ENCODE results near the gene PTBP1.

The PTBP1 gene

DNA sequence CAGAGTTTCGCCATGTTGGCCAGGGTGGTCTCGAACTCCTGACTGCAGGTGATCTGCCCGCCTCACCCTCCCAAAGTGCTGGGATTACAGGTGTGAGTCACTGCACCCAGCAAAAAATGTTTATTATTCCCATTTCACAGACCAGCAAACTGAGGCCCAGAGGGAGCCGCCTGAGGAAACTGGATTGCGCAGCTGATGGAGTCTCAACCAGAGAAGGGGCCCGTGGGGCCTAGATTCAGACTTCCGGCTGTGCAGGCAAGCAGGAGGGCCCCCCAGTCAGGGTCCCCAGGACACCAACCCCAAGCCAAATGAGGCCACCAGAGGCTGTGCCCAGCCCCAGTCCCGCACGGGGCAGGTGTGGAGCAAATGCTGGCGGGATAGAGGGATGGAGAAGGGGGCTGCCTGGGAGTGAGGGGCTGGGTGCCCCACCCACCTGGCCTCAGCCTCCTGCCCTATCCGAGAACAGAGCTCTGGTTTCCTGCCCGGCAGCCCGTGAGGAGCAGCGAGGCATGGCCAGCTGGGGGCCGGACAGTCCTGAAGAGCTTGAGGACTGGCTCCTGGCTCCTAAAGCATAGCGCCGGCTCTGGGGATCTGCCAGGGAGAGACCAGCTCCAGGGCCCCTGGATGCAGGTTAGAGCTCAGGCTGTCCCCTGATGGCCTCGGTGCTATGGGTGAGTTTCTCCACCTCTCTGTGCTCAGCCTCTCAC lies 24.4 kb upstream of the PTBP1 start:
- H3K9me3 ChIP-seq (ENCODE audit: control insufficient read depth, insufficient read depth, low read depth, low read length) = no peaks in the 10 kb centered on the region
- H3K27ac ChIP-seq (ENCODE audit: low read depth, low read length) = no peak overlapping the region
- no peak overlapping the region for H3K9ac ChIP-seq (ENCODE audit: low read length)
- peaks cover 3% of the 10 kb centered on the region; the same call in 1 of the 2 replicates for H3K4me1 ChIP-seq (ENCODE audit: control insufficient read depth, insufficient read depth, low read length)
- no peak overlapping the region for H3K4me3 ChIP-seq (ENCODE audit: low read depth, low read length)
- no peaks in the 10 kb centered on the region for H3K27me3 ChIP-seq (ENCODE audit: control insufficient read depth, insufficient read depth, low read length)
- H3K36me3 ChIP-seq (ENCODE audit: control insufficient read depth, insufficient read depth, low read length) = no peaks in the 10 kb centered on the region

DNA sequence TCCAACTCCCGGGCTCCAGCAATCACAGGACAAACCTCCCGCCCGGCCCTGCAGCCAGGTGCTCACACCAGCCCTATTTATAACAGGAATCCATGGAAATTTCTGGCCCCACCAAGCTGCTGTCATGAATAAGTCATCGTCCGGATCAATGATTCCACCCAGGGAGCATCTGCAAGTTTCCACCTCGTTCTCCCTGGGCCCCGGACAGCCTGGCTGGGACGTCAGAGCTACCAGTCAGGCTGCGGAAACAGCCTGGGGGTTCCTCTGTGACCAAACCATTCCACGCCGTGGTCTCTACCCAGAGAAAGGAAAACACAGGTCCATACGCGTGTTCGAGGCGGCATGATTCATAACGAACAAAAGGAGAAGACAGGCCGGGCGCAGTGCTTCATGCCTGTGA lies 20.7 kb upstream of the PTBP1 start:
- Histone ChIP-seq H3K4me1 (ENCODE audit: control insufficient read depth, insufficient read depth, low read length) (peaks cover 3% of the 10 kb centered on the region; the same call in 1 of the 2 replicates), H3K9ac (ENCODE audit: low read length) (no peak overlapping the region), H3K9me3 (ENCODE audit: control insufficient read depth, insufficient read depth, low read depth, low read length) (no peaks in the 10 kb centered on the region), H3K27me3 (ENCODE audit: control insufficient read depth, insufficient read depth, low read length) (no peaks in the 10 kb centered on the region), H3K27ac (ENCODE audit: low read depth, low read length) (no peak overlapping the region), H3K4me3 (ENCODE audit: low read depth, low read length) (no peak overlapping the region), H3K36me3 (ENCODE audit: control insufficient read depth, insufficient read depth, low read length) (no peaks in the 10 kb centered on the region)

- Histone ChIP-seq H3K36me3 (ENCODE audit: control insufficient read depth, insufficient read depth, low read length) (no peaks in the 10 kb centered on the region), H3K4me3 (ENCODE audit: low read depth, low read length) (no peak overlapping the region), H3K9ac (ENCODE audit: low read length) (no peak overlapping the region), H3K4me1 (ENCODE audit: control insufficient read depth, insufficient read depth, low read length) (peaks cover 17% of the 10 kb centered on the region), H3K27me3 (ENCODE audit: control insufficient read depth, insufficient read depth, low read length) (no peaks in the 10 kb centered on the region), H3K9me3 (ENCODE audit: control insufficient read depth, insufficient read depth, low read depth, low read length) (no peaks in the 10 kb centered on the region), H3K27ac (ENCODE audit: low read depth, low read length) (no peak overlapping the region)
Measured at GRCh38 chr19:778910-779653, 18.2 kb upstream of the PTBP1 start.

DNA sequence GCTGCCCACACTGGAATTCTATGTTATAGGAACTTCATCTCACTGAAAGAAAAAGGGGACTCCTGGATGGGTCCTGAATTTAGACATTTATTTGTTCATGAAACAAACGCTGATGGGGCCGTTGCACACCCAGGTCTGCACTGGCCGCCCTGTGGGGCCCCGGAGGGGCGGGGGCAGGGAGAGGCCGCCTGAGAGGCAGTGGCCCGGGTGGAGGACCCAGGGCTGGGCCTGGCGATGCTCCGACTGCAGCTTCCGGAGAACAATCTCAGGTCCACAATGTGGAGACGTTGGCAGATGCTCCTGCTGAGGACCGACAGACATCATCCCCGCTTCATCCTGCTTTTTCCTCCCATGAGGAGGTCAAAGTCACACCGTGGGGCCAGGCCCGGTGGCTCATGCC lies 16.3 kb upstream of the PTBP1 start:
- peaks cover 17% of the 10 kb centered on the region for H3K4me1 ChIP-seq (ENCODE audit: control insufficient read depth, insufficient read depth, low read length)
- no peaks in the 10 kb centered on the region for H3K9me3 ChIP-seq (ENCODE audit: control insufficient read depth, insufficient read depth, low read depth, low read length)
- no peak overlapping the region for H3K9ac ChIP-seq (ENCODE audit: low read length)
- H3K36me3 ChIP-seq (ENCODE audit: control insufficient read depth, insufficient read depth, low read length) = no peaks in the 10 kb centered on the region
- H3K27ac ChIP-seq (ENCODE audit: low read depth, low read length) = no peak overlapping the region
- no peaks in the 10 kb centered on the region for H3K27me3 ChIP-seq (ENCODE audit: control insufficient read depth, insufficient read depth, low read length)
- no peak overlapping the region for H3K4me3 ChIP-seq (ENCODE audit: low read depth, low read length)

DNA sequence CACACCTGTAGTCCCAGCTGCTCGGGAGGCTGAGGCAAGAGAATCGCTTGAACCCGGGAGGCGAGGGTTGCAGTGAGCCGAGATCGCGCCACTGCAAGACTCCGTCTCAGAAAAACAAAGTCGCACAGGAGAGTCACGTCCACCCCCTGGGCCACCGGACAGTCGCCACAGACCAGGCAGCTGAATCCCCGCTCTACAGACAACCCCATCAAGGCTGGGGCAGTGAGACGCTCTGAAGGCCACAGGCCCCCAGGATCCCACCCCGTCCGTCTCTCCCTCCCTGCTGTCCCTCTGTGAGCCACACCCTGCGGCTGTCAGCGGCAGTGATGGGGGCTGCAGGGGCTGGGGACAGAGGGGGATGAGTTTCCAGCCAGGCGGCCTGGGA lies 15.5 kb upstream of the PTBP1 start:
- no peaks in the 10 kb centered on the region for H3K36me3 ChIP-seq (ENCODE audit: control insufficient read depth, insufficient read depth, low read length)
- H3K4me1 ChIP-seq (ENCODE audit: control insufficient read depth, insufficient read depth, low read length) = peaks cover 17% of the 10 kb centered on the region
- peak overlapping the region; percentile 98 for H3K27ac ChIP-seq (ENCODE audit: low read depth, low read length)
- no peaks in the 10 kb centered on the region for H3K9me3 ChIP-seq (ENCODE audit: control insufficient read depth, insufficient read depth, low read depth, low read length)
- H3K9ac ChIP-seq (ENCODE audit: low read length) = peak overlapping the region; percentile 89
- peak overlapping the region; percentile 58 for H3K4me3 ChIP-seq (ENCODE audit: low read depth, low read length)
- no peaks in the 10 kb centered on the region for H3K27me3 ChIP-seq (ENCODE audit: control insufficient read depth, insufficient read depth, low read length)

DNA sequence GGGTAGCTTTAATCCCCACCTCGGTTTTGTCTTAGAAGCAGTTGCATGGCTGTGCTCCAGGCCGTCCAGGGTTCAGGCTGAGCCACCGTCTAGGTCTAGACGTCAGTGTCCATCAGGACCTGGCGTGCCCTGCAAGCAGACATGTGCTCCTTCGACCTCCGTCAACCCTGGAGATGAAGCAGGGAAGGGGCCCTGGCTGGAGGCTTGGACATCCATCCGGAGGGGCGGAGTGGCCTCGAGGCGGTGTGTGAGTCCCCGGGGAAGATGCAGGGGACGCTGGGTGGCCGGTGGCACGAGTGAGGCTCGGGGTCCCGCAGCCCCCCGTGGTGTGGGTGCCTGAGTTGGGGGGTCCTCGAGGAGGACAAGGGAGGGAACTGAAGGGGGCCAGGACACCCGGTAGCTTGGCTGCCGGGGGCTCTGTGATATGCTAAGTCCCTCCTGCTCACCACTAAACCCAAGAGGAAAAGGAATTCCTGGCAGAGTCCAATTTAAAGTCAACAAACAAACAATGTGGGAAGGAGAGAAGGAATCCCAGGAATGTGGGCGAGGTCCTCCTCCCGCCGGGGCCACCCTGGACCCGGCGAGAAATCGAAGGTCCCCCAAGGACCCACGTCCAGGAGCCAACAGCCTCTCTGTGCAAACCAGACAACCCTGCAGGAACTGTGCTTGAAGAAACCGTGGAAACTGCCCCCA lies 14.9 kb upstream of the PTBP1 start:
- peak overlapping the region; percentile 98 for H3K27ac ChIP-seq (ENCODE audit: low read depth, low read length)
- no peaks in the 10 kb centered on the region for H3K27me3 ChIP-seq (ENCODE audit: control insufficient read depth, insufficient read depth, low read length)
- no peaks in the 10 kb centered on the region for H3K9me3 ChIP-seq (ENCODE audit: control insufficient read depth, insufficient read depth, low read depth, low read length)
- H3K36me3 ChIP-seq (ENCODE audit: control insufficient read depth, insufficient read depth, low read length) = no peaks in the 10 kb centered on the region
- peak overlapping the region; percentile 58 for H3K4me3 ChIP-seq (ENCODE audit: low read depth, low read length)
- peak overlapping the region; percentile 89 for H3K9ac ChIP-seq (ENCODE audit: low read length)
- H3K4me1 ChIP-seq (ENCODE audit: control insufficient read depth, insufficient read depth, low read length) = peaks cover 17% of the 10 kb centered on the region

GRCh38 chr19:782878-783668 lies 14.2 kb upstream of the PTBP1 start:
- H3K9ac ChIP-seq (ENCODE audit: low read length) = peak overlapping the region; percentile 81
- peak overlapping the region; percentile 98 for H3K27ac ChIP-seq (ENCODE audit: low read depth, low read length)
- peaks cover 21% of the 10 kb centered on the region for H3K4me1 ChIP-seq (ENCODE audit: control insufficient read depth, insufficient read depth, low read length)
- H3K9me3 ChIP-seq (ENCODE audit: control insufficient read depth, insufficient read depth, low read depth, low read length) = no peaks in the 10 kb centered on the region
- H3K27me3 ChIP-seq (ENCODE audit: control insufficient read depth, insufficient read depth, low read length) = no peaks in the 10 kb centered on the region
- H3K36me3 ChIP-seq (ENCODE audit: control insufficient read depth, insufficient read depth, low read length) = no peaks in the 10 kb centered on the region
- peak overlapping the region; percentile 58 for H3K4me3 ChIP-seq (ENCODE audit: low read depth, low read length)

GRCh38 chr19:784541-784940 lies 12.7 kb upstream of the PTBP1 start:
- no peaks in the 10 kb centered on the region for H3K36me3 ChIP-seq (ENCODE audit: control insufficient read depth, insufficient read depth, low read length)
- no peaks in the 10 kb centered on the region for H3K27me3 ChIP-seq (ENCODE audit: control insufficient read depth, insufficient read depth, low read length)
- H3K27ac ChIP-seq (ENCODE audit: low read depth, low read length) = no peak overlapping the region
- H3K4me1 ChIP-seq (ENCODE audit: control insufficient read depth, insufficient read depth, low read length) = peaks cover 34% of the 10 kb centered on the region
- H3K9ac ChIP-seq (ENCODE audit: low read length) = no peak overlapping the region
- H3K9me3 ChIP-seq (ENCODE audit: control insufficient read depth, insufficient read depth, low read depth, low read length) = no peaks in the 10 kb centered on the region
- 0 out of 2 replicates have a peak overlapping the region, but pooled peaks have one; percentile 16 for H3K4me3 ChIP-seq (ENCODE audit: low read depth, low read length)

DNA sequence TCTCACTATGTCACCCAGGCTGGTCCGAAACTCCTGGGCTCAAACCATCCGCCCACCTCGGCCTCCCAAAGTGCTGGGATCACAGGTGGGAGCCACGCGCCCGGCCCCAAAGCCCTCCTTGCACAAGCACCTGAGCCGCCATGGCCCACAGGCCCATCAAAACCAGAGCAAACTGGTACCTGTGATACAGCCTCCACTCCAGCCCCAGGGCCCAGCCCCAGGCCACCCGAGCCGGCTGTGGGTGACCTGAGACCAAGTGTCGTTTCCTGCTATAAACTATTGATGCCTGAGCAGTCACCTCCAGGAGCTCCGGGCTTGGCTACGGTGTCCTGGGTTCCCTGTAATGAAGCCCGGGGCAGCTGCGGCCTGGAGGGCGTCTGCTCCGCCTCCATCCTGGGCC lies 9.7 kb upstream of the PTBP1 start:
- Histone ChIP-seq H3K4me1 (ENCODE audit: control insufficient read depth, insufficient read depth, low read length) (peaks cover 44% of the 10 kb centered on the region), H3K27me3 (ENCODE audit: control insufficient read depth, insufficient read depth, low read length) (no peaks in the 10 kb centered on the region), H3K4me3 (ENCODE audit: low read depth, low read length) (no peak overlapping the region), H3K36me3 (ENCODE audit: control insufficient read depth, insufficient read depth, low read length) (no peaks in the 10 kb centered on the region), H3K9me3 (ENCODE audit: control insufficient read depth, insufficient read depth, low read depth, low read length) (no peaks in the 10 kb centered on the region), H3K27ac (ENCODE audit: low read depth, low read length) (no peak overlapping the region), H3K9ac (ENCODE audit: low read length) (peak overlapping the region; percentile 18)

GRCh38 chr19:788686-788982 lies 8.6 kb upstream of the PTBP1 start:
- Histone ChIP-seq H3K27ac (ENCODE audit: low read depth, low read length) (peak overlapping the region; percentile 44; the same call in 1 of the 2 replicates), H3K9ac (ENCODE audit: low read length) (peak overlapping the region; percentile 46), H3K4me1 (ENCODE audit: control insufficient read depth, insufficient read depth, low read length) (peaks cover 37% of the 10 kb centered on the region), H3K27me3 (ENCODE audit: control insufficient read depth, insufficient read depth, low read length) (no peaks in the 10 kb centered on the region), H3K4me3 (ENCODE audit: low read depth, low read length) (no peak overlapping the region), H3K36me3 (ENCODE audit: control insufficient read depth, insufficient read depth, low read length) (no peaks in the 10 kb centered on the region), H3K9me3 (ENCODE audit: control insufficient read depth, insufficient read depth, low read depth, low read length) (no peaks in the 10 kb centered on the region)
